Measurements from ENCODE around the gene AOPEP.

DNA sequence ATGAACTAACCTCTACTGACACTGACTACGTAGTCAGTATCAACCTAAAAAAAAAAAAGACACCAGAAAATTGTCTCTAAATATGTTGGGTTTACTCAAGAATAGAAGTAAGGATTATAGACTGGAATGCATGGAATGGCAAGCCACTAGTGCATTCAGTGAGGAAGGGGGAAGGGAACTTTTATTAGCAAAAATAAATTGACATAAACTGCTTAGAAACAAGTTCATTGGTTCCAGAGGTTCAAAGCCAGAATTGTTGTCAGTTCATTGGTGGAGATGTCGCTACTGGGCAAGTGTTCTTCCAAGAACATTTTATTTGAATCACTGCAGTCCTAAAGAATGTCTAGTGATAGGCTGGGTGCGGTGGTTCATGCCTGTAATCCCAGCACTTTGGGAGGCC, 26.1 kb upstream of the AOPEP start:
- TF ChIP-seq, protein P1, sequence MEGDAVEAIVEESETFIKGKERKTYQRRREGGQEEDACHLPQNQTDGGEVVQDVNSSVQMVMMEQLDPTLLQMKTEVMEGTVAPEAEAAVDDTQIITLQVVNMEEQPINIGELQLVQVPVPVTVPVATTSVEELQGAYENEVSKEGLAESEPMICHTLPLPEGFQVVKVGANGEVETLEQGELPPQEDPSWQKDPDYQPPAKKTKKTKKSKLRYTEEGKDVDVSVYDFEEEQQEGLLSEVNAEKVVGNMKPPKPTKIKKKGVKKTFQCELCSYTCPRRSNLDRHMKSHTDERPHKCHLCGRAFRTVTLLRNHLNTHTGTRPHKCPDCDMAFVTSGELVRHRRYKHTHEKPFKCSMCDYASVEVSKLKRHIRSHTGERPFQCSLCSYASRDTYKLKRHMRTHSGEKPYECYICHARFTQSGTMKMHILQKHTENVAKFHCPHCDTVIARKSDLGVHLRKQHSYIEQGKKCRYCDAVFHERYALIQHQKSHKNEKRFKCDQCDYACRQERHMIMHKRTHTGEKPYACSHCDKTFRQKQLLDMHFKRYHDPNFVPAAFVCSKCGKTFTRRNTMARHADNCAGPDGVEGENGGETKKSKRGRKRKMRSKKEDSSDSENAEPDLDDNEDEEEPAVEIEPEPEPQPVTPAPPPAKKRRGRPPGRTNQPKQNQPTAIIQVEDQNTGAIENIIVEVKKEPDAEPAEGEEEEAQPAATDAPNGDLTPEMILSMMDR (IDR thresholded peaks at IDR 0.05): no peak
- TF ChIP-seq POLR2A (IDR thresholded peaks at IDR 0.05): no peak
